Suprapubic skin (tissue), 4 donors: ENCODE measurements around the gene CETN1.

Experiments used
- POLR2A ChIP-seq, 2 donors: fragments of 450-650 bp; IDR thresholded peaks; one replicate each; pipeline ENCODE4 v1.6.1; 2017; ENCODE audit warnings: antibody characterized with exemption in 2 of 2, mild to moderate bottlenecking in 2 of 2, moderate library complexity in 2 of 2
- POLR2AphosphoS5 ChIP-seq, 3 donors: sonication (generic); formaldehyde crosslinking; IDR thresholded peaks; one replicate each; pipeline ENCODE4 v1.6.1; 2017; ENCODE audit warnings: antibody characterized with exemption in 3 of 3
- TF ChIP-seq, protein P1 (sequence below), 2 donors: fragments of 200-600 bp in 1 of 2; fragments of 450-650 bp in 1 of 2; sonication (generic) in 1 of 2; IDR thresholded peaks; one replicate each; pipeline ENCODE4 v1.5.1; 2016 to 2019; ENCODE audit warnings: antibody characterized with exemption in 2 of 2, mild to moderate bottlenecking in 1 of 2, moderate library complexity in 1 of 2

- TF ChIP-seq POLR2AphosphoS5 (IDR thresholded peaks at IDR 0.05) (no peak), POLR2A (IDR thresholded peaks at IDR 0.05) (no peak)
- TF ChIP-seq, protein P1, sequence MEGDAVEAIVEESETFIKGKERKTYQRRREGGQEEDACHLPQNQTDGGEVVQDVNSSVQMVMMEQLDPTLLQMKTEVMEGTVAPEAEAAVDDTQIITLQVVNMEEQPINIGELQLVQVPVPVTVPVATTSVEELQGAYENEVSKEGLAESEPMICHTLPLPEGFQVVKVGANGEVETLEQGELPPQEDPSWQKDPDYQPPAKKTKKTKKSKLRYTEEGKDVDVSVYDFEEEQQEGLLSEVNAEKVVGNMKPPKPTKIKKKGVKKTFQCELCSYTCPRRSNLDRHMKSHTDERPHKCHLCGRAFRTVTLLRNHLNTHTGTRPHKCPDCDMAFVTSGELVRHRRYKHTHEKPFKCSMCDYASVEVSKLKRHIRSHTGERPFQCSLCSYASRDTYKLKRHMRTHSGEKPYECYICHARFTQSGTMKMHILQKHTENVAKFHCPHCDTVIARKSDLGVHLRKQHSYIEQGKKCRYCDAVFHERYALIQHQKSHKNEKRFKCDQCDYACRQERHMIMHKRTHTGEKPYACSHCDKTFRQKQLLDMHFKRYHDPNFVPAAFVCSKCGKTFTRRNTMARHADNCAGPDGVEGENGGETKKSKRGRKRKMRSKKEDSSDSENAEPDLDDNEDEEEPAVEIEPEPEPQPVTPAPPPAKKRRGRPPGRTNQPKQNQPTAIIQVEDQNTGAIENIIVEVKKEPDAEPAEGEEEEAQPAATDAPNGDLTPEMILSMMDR (IDR thresholded peaks at IDR 0.05), result no peak
These were observed 916 bp downstream of the CETN1 start for GRCh38 chr18:581096-581495.
